HEK293 (cell line): ENCODE data around the gene SNCAIP.
A peak's percentile ranks its signal among the peaks of the same experiment; 100 is the strongest.

Source experiments
- CTCF ChIA-PET: fragments of 350-600 bp; formaldehyde crosslinking; extraction: SDS; loops from one replicate; lab custom pipeline; 2021; ENCODE audit warnings: antibody characterized with exemption; lab: Yijun Ruan, JAX
- POLR2A ChIA-PET: fragments of 300-600 bp; formaldehyde crosslinking; extraction: SDS; loops from one replicate; lab custom pipeline; 2020; ENCODE audit warnings: antibody characterized with exemption, inconsistent platforms; lab: Yijun Ruan, JAX
- H3K27ac ChIP-seq: fragments of 200-500 bp; sonication (Bioruptor generic); 2 replicates; pipeline ENCODE4 v1.5.1; 2014; ENCODE audit warnings: low read depth, low read length, control low read depth, inconsistent platforms; ENCODE audit errors: extremely low read depth
- H3K36me3 ChIP-seq, 2 experiments: fragments of 200-500 bp in 1 of 2; sonication (Bioruptor generic) in 1 of 2; 1 replicate in 1 of 2; 2 replicates in 1 of 2; pipeline ENCODE4 v1.5.1; 2014 to 2017; ENCODE audit warnings: inconsistent platforms in 2 of 2, low read length in 2 of 2; ENCODE audit not compliant: control insufficient read depth in 2 of 2, insufficient read depth in 1 of 2
- H3K4me1 ChIP-seq: fragments of 200-500 bp; sonication (Bioruptor generic); 2 replicates; pipeline ENCODE4 v1.5.1; 2014; ENCODE audit warnings: mild to moderate bottlenecking, low read length, inconsistent platforms; ENCODE audit not compliant: control insufficient read depth, insufficient read depth
- H3K4me3 ChIP-seq: 2 replicates; pipeline ENCODE4 v1.5.1; 2011; ENCODE audit warnings: low read depth, mild to moderate bottlenecking, control low read depth, low read length, moderate library complexity
- H3K9me3 ChIP-seq: fragments of 200-500 bp; sonication (Bioruptor generic); 2 replicates; pipeline ENCODE4 v1.5.1; 2014; ENCODE audit warnings: low read depth, low read length, inconsistent platforms; ENCODE audit not compliant: control insufficient read depth, insufficient read depth
- IKZF3 ChIP-seq: fragments of 450-650 bp; IDR thresholded peaks from 2 replicates; pipeline ENCODE4 v1.5.0; 2018; ENCODE audit warnings: missing biosample characterization, mild to moderate bottlenecking, missing genetic modification characterization, moderate library complexity
- MZF1 ChIP-seq: fragments of 450-650 bp; formaldehyde crosslinking; IDR thresholded peaks from 2 replicates; pipeline ENCODE4 v1.5.1; 2017; ENCODE audit warnings: missing biosample characterization, missing genetic modification characterization, borderline replicate concordance
- SCRT1 ChIP-seq: fragments of 450-650 bp; formaldehyde crosslinking; IDR thresholded peaks from 2 replicates; pipeline ENCODE4 v1.5.1; 2016; ENCODE audit warnings: missing biosample characterization, missing genetic modification characterization, borderline replicate concordance
- WT1 ChIP-seq: fragments of 450-650 bp; formaldehyde crosslinking; IDR thresholded peaks from 2 replicates; pipeline ENCODE4 v1.5.1; 2016; ENCODE audit warnings: missing biosample characterization, missing genetic modification characterization
- ZBTB7A ChIP-seq: fragments of 450-650 bp; formaldehyde crosslinking; IDR thresholded peaks from 2 replicates; pipeline ENCODE4 v1.5.1; 2016; ENCODE audit warnings: low read depth, missing biosample characterization, missing genetic modification characterization
- ZFP69B ChIP-seq: fragments of 450-650 bp; formaldehyde crosslinking; IDR thresholded peaks from 2 replicates; pipeline ENCODE4 v1.5.1; 2016; ENCODE audit warnings: missing biosample characterization, missing genetic modification characterization
- ZIC2 ChIP-seq: fragments of 450-650 bp; formaldehyde crosslinking; IDR thresholded peaks from 2 replicates; pipeline ENCODE4 v1.5.1; 2016; ENCODE audit warnings: missing biosample characterization, missing genetic modification characterization
- ZNF10 ChIP-seq: fragments of 450-650 bp; formaldehyde crosslinking; IDR thresholded peaks from 2 replicates; pipeline ENCODE4 v1.5.1; 2017; ENCODE audit warnings: missing biosample characterization, missing genetic modification characterization
- ZNF112 ChIP-seq: fragments of 450-650 bp; formaldehyde crosslinking; IDR thresholded peaks from 2 replicates; pipeline ENCODE4 v1.5.0; 2017; ENCODE audit warnings: missing biosample characterization, missing genetic modification characterization
- ZNF121 ChIP-seq: fragments of 450-650 bp; formaldehyde crosslinking; IDR thresholded peaks from 2 replicates; pipeline ENCODE4 v1.5.1; 2016; ENCODE audit warnings: missing biosample characterization, missing genetic modification characterization
- ZNF23 ChIP-seq: fragments of 450-650 bp; formaldehyde crosslinking; IDR thresholded peaks from 2 replicates; pipeline ENCODE4 v1.5.1; 2016; ENCODE audit warnings: missing biosample characterization, missing genetic modification characterization, borderline replicate concordance
- ZNF544 ChIP-seq: fragments of 450-650 bp; formaldehyde crosslinking; IDR thresholded peaks from 2 replicates; pipeline ENCODE4 v1.5.0; 2017; ENCODE audit warnings: missing biosample characterization, missing genetic modification characterization
- ZNF654 ChIP-seq: fragments of 450-650 bp; formaldehyde crosslinking; IDR thresholded peaks from 2 replicates; pipeline ENCODE4 v1.5.1; 2016; ENCODE audit warnings: low read depth, missing biosample characterization, missing genetic modification characterization
- ZNF791 ChIP-seq: fragments of 450-650 bp; formaldehyde crosslinking; IDR thresholded peaks from 2 replicates; pipeline ENCODE4 v1.5.1; 2016; ENCODE audit warnings: missing biosample characterization, missing genetic modification characterization
- TF ChIP-seq, protein P1 (sequence below): fragments of 450-650 bp; formaldehyde crosslinking; IDR thresholded peaks from 2 replicates; pipeline ENCODE4 v1.5.1; 2016; ENCODE audit warnings: missing biosample characterization, missing genetic modification characterization
- TF ChIP-seq, protein P2 (sequence below): fragments of 450-650 bp; formaldehyde crosslinking; IDR thresholded peaks from 2 replicates; pipeline ENCODE4 v1.5.1; 2017; ENCODE audit warnings: missing biosample characterization, missing genetic modification characterization
- TF ChIP-seq, protein P3 (sequence below): fragments of 450-650 bp; formaldehyde crosslinking; IDR thresholded peaks from 2 replicates; pipeline ENCODE4 v1.5.1; 2016; ENCODE audit warnings: missing biosample characterization, missing genetic modification characterization
- TF ChIP-seq, protein P4 (sequence below): fragments of 450-650 bp; formaldehyde crosslinking; IDR thresholded peaks from 2 replicates; pipeline ENCODE4 v1.5.1; 2017; ENCODE audit warnings: missing biosample characterization, missing genetic modification characterization

The SNCAIP gene

DNA sequence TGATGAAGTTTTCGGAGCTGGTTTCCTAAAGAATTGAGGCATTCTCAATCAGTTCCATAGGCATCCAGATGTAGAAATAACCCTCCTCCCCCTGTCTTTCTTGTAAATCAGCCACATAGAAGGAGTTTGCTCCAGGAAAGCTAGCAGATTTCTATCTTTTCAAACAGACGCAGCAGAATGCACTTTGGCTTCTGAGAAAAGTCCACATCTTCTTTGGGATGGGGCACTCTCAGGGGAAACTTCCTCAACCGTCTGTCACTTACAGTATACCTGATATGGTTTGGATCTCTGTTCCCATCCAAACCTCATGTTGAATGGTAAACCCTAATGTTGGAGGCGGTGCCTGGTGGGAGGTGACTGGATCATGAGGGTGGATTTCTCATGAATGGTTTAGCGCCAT, 94.1 kb downstream of the SNCAIP start (continued):
- TF ChIP-seq, protein P1, sequence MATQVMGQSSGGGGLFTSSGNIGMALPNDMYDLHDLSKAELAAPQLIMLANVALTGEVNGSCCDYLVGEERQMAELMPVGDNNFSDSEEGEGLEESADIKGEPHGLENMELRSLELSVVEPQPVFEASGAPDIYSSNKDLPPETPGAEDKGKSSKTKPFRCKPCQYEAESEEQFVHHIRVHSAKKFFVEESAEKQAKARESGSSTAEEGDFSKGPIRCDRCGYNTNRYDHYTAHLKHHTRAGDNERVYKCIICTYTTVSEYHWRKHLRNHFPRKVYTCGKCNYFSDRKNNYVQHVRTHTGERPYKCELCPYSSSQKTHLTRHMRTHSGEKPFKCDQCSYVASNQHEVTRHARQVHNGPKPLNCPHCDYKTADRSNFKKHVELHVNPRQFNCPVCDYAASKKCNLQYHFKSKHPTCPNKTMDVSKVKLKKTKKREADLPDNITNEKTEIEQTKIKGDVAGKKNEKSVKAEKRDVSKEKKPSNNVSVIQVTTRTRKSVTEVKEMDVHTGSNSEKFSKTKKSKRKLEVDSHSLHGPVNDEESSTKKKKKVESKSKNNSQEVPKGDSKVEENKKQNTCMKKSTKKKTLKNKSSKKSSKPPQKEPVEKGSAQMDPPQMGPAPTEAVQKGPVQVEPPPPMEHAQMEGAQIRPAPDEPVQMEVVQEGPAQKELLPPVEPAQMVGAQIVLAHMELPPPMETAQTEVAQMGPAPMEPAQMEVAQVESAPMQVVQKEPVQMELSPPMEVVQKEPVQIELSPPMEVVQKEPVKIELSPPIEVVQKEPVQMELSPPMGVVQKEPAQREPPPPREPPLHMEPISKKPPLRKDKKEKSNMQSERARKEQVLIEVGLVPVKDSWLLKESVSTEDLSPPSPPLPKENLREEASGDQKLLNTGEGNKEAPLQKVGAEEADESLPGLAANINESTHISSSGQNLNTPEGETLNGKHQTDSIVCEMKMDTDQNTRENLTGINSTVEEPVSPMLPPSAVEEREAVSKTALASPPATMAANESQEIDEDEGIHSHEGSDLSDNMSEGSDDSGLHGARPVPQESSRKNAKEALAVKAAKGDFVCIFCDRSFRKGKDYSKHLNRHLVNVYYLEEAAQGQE = no peak
- TF ChIP-seq MZF1 (tag by site-specific recombination) (no peak), ZFP69B (no peak), ZNF10 (tag by site-specific recombination) (no peak), ZNF544 (tag by site-specific recombination) (no peak), ZNF791 (tag by site-specific recombination) (no peak)

DNA sequence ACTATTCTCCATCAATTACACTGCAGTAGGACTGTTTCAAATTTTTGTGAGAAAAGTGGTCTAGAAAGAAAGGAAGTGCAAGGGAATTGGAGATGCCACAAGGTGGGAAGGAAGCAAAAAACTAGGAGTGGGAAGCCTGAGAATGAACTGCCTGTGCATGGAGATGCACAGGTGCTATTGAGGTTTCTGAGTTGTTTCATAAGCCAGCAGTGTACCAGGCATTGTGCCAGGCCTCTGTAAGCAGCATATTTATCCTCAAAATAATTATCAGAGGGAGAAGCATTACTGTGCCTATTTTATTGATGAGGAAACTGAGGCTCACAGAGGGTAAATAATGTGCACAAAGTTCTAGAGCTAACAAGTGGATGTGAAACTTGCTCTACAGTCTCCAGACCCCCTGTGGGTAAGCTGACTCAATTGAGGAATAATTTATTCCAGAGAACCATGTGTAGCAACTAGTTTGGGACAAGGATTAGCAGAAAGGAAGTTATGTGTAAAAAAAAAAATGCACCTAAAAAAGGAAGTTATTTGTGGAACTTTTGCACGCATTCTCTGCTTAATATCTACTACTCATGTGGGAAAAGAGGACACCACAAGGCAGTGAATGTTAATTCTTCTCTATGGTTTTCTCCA, 96.7 kb downstream of the SNCAIP start:
- TF ChIP-seq IKZF3 (tag by site-specific recombination) = no peak
- TF ChIP-seq SCRT1 (tag by site-specific recombination) = 0 out of 2 replicates have a peak, but pooled peaks have one; percentile 15
- TF ChIP-seq ZIC2 (tag by site-specific recombination) = 0 out of 2 replicates have a peak, but pooled peaks have one; percentile 7
- ChIA-PET CTCF (no interaction called here), POLR2A (no interaction called here)
- H3K4me3 ChIP-seq = no peak overlapping the region
- no peak overlapping the region for H3K27ac ChIP-seq
- no peaks in the 10 kb centered on the region for H3K36me3 ChIP-seq
- H3K9me3 ChIP-seq = no peaks in the 10 kb centered on the region
- H3K4me1 ChIP-seq = no peaks in the 10 kb centered on the region

DNA sequence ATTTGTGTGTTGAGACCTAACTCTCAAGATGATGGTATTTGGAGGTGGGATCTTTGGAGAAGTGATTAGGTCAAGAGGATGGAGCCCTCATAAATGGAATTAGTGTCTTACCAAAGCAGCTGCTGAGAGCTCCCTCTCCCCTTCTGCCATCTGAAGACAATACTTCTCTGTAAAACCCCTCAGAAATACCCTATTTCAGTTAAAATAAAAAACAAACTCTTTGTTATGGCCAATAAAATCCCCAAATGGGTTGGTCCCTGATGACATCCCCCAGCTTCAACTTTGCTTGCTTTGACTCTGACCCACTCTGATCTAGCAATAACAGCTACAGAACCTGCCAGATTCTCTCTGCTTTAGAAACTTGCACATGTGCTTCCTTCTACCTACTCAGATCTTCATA, 100.9 kb downstream of the SNCAIP start:
- CTCF ChIA-PET = interaction anchor here (0.6 to 2.9 kb wide), 3 partner anchors 217 to 535 kb away, joined by 3 to 12 read pairs (median 4); no protein-coding TSS in a partner anchor
- Histone ChIP-seq H3K27ac (no peak overlapping the region), H3K4me3 (no peak overlapping the region), H3K9me3 (no peaks in the 10 kb centered on the region), H3K4me1 (no peaks in the 10 kb centered on the region), H3K36me3 (no peaks in the 10 kb centered on the region)
- POLR2A ChIA-PET = no interaction called here
- no peak for TF ChIP-seq ZNF544 (tag by site-specific recombination)
- TF ChIP-seq ZNF23 (tag by site-specific recombination) = no peak
- no peak for TF ChIP-seq WT1

DNA sequence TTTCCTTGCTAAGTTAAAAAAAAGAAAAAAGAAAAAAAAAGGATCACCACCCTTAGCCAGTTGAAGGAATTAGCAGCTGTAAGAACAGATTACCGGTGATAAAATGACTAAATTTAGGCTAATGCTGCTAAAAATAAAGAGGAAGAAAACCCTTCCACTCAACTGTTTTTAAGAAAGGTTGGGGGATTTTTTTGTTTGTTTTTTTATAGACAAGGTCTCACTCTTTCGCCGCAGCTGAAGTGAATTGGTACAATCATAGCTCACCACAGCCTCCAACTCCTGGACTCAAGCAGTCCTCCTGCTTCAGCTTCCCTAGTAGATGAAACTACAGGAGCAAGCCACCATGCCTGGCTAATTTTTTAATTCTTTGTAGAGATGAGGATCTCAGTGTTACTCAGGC, 101.7 kb downstream of the SNCAIP start:
- Histone ChIP-seq H3K9me3 (no peaks in the 10 kb centered on the region), H3K4me3 (no peak overlapping the region), H3K36me3 (no peaks in the 10 kb centered on the region), H3K4me1 (no peaks in the 10 kb centered on the region), H3K27ac (no peak overlapping the region)
- CTCF ChIA-PET = interaction anchor here (0.8 to 2.9 kb wide), 2 partner anchors 81 to 218 kb away, joined by 5 to 12 read pairs; no protein-coding TSS in a partner anchor
- POLR2A ChIA-PET = interaction anchor here (0.5 kb wide), 1 partner anchor 44 kb away, joined by 3 read pairs; no protein-coding TSS in a partner anchor
- no peak for TF ChIP-seq ZNF112 (tag by site-specific recombination)
- no peak for TF ChIP-seq MZF1 (tag by site-specific recombination)
- no peak for TF ChIP-seq ZNF121 (tag by site-specific recombination)
- TF ChIP-seq, protein P2, sequence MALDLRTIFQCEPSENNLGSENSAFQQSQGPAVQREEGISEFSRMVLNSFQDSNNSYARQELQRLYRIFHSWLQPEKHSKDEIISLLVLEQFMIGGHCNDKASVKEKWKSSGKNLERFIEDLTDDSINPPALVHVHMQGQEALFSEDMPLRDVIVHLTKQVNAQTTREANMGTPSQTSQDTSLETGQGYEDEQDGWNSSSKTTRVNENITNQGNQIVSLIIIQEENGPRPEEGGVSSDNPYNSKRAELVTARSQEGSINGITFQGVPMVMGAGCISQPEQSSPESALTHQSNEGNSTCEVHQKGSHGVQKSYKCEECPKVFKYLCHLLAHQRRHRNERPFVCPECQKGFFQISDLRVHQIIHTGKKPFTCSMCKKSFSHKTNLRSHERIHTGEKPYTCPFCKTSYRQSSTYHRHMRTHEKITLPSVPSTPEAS (tag by site-specific recombination) = no peak
- TF ChIP-seq ZNF654 (tag by site-specific recombination) = no peak
- TF ChIP-seq, protein P3, sequence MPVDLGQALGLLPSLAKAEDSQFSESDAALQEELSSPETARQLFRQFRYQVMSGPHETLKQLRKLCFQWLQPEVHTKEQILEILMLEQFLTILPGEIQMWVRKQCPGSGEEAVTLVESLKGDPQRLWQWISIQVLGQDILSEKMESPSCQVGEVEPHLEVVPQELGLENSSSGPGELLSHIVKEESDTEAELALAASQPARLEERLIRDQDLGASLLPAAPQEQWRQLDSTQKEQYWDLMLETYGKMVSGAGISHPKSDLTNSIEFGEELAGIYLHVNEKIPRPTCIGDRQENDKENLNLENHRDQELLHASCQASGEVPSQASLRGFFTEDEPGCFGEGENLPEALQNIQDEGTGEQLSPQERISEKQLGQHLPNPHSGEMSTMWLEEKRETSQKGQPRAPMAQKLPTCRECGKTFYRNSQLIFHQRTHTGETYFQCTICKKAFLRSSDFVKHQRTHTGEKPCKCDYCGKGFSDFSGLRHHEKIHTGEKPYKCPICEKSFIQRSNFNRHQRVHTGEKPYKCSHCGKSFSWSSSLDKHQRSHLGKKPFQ (tag by site-specific recombination) = no peak
- no peak for TF ChIP-seq ZNF544 (tag by site-specific recombination)
- TF ChIP-seq, protein P4, sequence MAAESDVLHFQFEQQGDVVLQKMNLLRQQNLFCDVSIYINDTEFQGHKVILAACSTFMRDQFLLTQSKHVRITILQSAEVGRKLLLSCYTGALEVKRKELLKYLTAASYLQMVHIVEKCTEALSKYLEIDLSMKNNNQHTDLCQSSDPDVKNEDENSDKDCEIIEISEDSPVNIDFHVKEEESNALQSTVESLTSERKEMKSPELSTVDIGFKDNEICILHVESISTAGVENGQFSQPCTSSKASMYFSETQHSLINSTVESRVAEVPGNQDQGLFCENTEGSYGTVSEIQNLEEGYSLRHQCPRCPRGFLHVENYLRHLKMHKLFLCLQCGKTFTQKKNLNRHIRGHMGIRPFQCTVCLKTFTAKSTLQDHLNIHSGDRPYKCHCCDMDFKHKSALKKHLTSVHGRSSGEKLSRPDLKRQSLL (tag by site-specific recombination) = no peak
- no peak for TF ChIP-seq ZBTB7A (tag by site-specific recombination)
